WI38 (cell line): ENCODE data around the gene HOXA9.

Experiments used
- H3K4me3 ChIP-seq: 2 replicates; pipeline ENCODE4 v1.5.1; 2011; ENCODE audit warnings: low read depth, mild to moderate bottlenecking, control low read depth, low read length
- TF ChIP-seq, protein P1 (sequence below): IDR thresholded peaks from 2 replicates; pipeline ENCODE4 v1.5.1; 2012; ENCODE audit warnings: low read depth, mild to moderate bottlenecking, control low read depth, low read length

Gene HOXA9

GRCh38 chr7:27159266-27160144, 5.8 kb downstream of the HOXA9 start:
- H3K4me3 ChIP-seq, result no peak overlapping the region

GRCh38 chr7:27158436-27159265, 6.7 kb downstream of the HOXA9 start:
- no peak overlapping the region for H3K4me3 ChIP-seq
- TF ChIP-seq, protein P1, sequence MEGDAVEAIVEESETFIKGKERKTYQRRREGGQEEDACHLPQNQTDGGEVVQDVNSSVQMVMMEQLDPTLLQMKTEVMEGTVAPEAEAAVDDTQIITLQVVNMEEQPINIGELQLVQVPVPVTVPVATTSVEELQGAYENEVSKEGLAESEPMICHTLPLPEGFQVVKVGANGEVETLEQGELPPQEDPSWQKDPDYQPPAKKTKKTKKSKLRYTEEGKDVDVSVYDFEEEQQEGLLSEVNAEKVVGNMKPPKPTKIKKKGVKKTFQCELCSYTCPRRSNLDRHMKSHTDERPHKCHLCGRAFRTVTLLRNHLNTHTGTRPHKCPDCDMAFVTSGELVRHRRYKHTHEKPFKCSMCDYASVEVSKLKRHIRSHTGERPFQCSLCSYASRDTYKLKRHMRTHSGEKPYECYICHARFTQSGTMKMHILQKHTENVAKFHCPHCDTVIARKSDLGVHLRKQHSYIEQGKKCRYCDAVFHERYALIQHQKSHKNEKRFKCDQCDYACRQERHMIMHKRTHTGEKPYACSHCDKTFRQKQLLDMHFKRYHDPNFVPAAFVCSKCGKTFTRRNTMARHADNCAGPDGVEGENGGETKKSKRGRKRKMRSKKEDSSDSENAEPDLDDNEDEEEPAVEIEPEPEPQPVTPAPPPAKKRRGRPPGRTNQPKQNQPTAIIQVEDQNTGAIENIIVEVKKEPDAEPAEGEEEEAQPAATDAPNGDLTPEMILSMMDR, result no peak

More at GRCh38 chr7:27159266-27160144, 5.8 kb downstream of the HOXA9 start:
- TF ChIP-seq, protein P1, result no peak

- H3K4me3 ChIP-seq, result no peak overlapping the region
- TF ChIP-seq, protein P1, result no peak
Observed at GRCh38 chr7:27157702-27158431, 7.5 kb downstream of the HOXA9 start.

DNA sequence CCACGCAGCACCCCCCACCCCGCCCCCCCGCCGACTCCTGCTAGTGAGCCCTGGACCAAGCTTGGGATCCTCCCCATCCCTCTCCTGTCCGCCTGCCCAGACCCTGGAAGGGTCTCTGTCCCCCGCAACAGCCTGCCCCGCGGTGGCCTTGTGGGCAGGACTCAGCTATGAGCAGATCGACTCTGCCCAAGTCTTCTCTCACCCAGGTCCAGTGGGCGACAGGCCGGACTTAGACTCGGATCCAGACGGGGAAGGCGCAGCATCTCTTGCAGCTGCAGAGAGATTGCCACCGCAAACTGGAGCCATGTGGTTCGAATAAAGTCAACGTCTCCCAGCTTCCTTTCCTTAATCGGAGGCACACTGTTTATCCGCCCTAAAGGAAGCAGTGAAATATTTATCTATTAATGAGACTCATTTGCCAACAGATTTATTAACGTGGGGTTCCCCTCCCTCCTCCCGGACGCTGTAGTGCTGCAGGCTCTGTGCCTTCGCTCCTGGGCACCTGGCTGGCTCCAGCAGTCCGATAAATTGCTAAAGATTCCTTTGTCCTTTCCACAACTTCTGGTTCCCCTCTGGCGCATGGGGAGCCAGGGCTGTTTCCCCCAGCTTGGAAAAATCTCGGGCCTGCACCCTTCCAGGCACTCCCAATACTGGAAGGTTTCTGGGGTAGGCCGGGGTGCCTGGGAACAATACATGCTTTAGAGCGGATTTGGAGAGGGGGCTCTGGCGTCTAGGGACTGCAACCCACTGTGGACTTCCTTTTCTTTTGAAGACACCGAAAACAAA, 8.2 kb downstream of the HOXA9 start:
- TF ChIP-seq, protein P1, result no peak
- H3K4me3 ChIP-seq, result no peak overlapping the region; the same call in 1 of the 2 replicates

DNA sequence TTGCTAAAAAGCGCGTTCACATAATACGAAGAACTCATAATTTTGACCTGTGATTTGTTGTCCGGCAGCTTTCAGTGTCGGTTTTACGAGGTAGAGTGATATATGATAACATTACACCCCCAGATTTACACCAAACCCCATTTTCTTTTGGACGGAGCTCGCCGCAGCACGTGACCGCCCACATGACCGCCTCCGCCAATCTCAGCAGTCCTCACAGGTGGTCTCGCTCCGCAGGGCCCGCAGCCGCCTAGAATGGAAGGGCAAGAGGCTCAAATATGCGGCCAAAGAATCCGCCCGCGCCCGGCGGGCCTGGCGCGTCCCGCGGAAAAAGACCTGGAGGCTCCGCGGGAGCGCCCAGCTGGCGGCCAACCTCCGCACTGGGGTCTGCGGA, 8.8 kb downstream of the HOXA9 start, which contains the start of gene HOXA7:
HOXA7 (minus strand) TSS at position 168 of the 391 bp plus-strand sequence; CDS start at position 38, 130 bp downstream.
- H3K4me3 ChIP-seq, result peak within 1 kb of the TSS; percentile 50
- TF ChIP-seq, protein P1, result no peak

- TF ChIP-seq, protein P1, result no peak
- H3K4me3 ChIP-seq, result peak overlapping the region; percentile 50
Observed at GRCh38 chr7:27155816-27156507, 9.4 kb downstream of the HOXA9 start.
